HG02588 (cell line): ENCODE measurements around the gene NGF.

ENCODE experiments used
- ATAC-seq: cut with Tn5 transposase; IDR thresholded peaks from one replicate; pipeline ENCODE4 v1.9.1; 2021; ENCODE audit warnings: mild to moderate bottlenecking, moderate library complexity; ENCODE audit not compliant: unreplicated experiment

Gene NGF

GRCh38 chr1:115240297-115240696 is 97.8 kb downstream of the NGF start:
- ATAC-seq = no peak

GRCh38 chr1:115239426-115239825 is 98.6 kb downstream of the NGF start:
- ATAC-seq = no peak

GRCh38 chr1:115239148-115239422 is 99.0 kb downstream of the NGF start:
- ATAC-seq = no peak

- ATAC-seq = no peak
Observed at GRCh38 chr1:115238336-115239147, 99.5 kb downstream of the NGF start.

GRCh38 chr1:115237507-115237906 is 100.5 kb downstream of the NGF start:
- no peak for ATAC-seq

- no peak for ATAC-seq
Observed at GRCh38 chr1:115237023-115237422, 101.0 kb downstream of the NGF start.
